ENCODE results near the gene HSP90AB1. TPM values are rescaled to one million over a fixed set of nuclear protein-coding genes. Genes with fewer than 3 reads are reported as not detected.
A peak's percentile ranks its signal among the peaks of the same experiment; 100 is the strongest.
"Not testable (repeated sequence)": the region's sequence is repeated elsewhere in the genome, so short reads cannot be mapped to it uniquely, and the experiment has no call there.

HSP90AB1 gene
- total RNA-seq, 4 donors from 2014 or later, result 105 to 371 (median 242) TPM

- DNase-seq, result no peak
- Histone ChIP-seq H3K9me3 (no peaks in the 10 kb centered on the region), H3K4me3 (no peak overlapping the region), H3K27me3 (peaks cover 4% of the 10 kb centered on the region), H3K27ac (peak overlapping the region in 3 of 4 donors; percentile 85 to 94 (median 86)), H3K4me1 (peaks cover 22 to 57% (median 35%) of the 10 kb centered on the region in 4 donors), H3K36me3 (no peaks in the 10 kb centered on the region)
- TF ChIP-seq POLR2A (IDR thresholded peaks at IDR 0.05), result no peak
- no peak for TF ChIP-seq POLR2AphosphoS5 (IDR thresholded peaks at IDR 0.05)
- intact Hi-C loops (cut with DNase I; ENCODE audit: low total_unique reads) (no loop called here), in situ Hi-C loops (cut with MboI; ENCODE audit: low pct_ligation_motif_present in 1 of 4, low pct_unique_long_range_greater_than_20kb in 1 of 4, low sequenced_read_pairs in 3 of 4) (no loop called here)
- WGBS, 2 donors (ENCODE audit: low coverage in 1 of 2), result 89% methylated on average over 7 of the region's 7 CpGs; no CpG with 5 or more reads in 1 of the 2 donors
Observed at GRCh38 chr6:44228433-44228832, 18.5 kb upstream of the HSP90AB1 start.

GRCh38 chr6:44228836-44229235, 18.1 kb upstream of the HSP90AB1 start:
- Histone ChIP-seq H3K4me1 (peaks cover 22 to 57% (median 36%) of the 10 kb centered on the region in 4 donors), H3K9me3 (no peaks in the 10 kb centered on the region), H3K27ac (peak overlapping the region in 3 of 4 donors; percentile 85 to 94 (median 86)), H3K27me3 (no peaks in the 10 kb centered on the region), H3K4me3 (no peak overlapping the region), H3K36me3 (no peaks in the 10 kb centered on the region)
- TF ChIP-seq POLR2A (IDR thresholded peaks at IDR 0.05) (no peak), CTCF (IDR thresholded peaks at IDR 0.05) (no peak), POLR2AphosphoS5 (IDR thresholded peaks at IDR 0.05) (no peak), EP300 (IDR thresholded peaks at IDR 0.05; ENCODE audit: low read depth) (no peak)
- WGBS, 2 donors (ENCODE audit: low coverage in 1 of 2), result 78% methylated on average over 5 of the region's 5 CpGs; no CpG with 5 or more reads in 1 of the 2 donors
- in situ Hi-C loops (cut with MboI; ENCODE audit: low pct_ligation_motif_present in 1 of 4, low pct_unique_long_range_greater_than_20kb in 1 of 4, low sequenced_read_pairs in 3 of 4), result no loop called here
- intact Hi-C loops (cut with DNase I; ENCODE audit: low total_unique reads), result no loop called here
- DNase-seq, result no peak

GRCh38 chr6:44229376-44230033, 17.4 kb upstream of the HSP90AB1 start:
- no peaks in the 10 kb centered on the region for H3K27me3 ChIP-seq
- no peaks in the 10 kb centered on the region for H3K36me3 ChIP-seq
- no peak for TF ChIP-seq EP300 (IDR thresholded peaks at IDR 0.05; ENCODE audit: low read depth)
- H3K4me3 ChIP-seq, result no peak overlapping the region
- DNase-seq, result no peak
- no peaks in the 10 kb centered on the region for H3K9me3 ChIP-seq
- peak overlapping the region in 1 of 4 donors; percentile 94 for H3K27ac ChIP-seq
- WGBS, 2 donors (ENCODE audit: low coverage in 1 of 2), result 86% methylated on average over 11 of the region's 11 CpGs; no CpG with 5 or more reads in 1 of the 2 donors
- intact Hi-C loops (cut with DNase I; ENCODE audit: low total_unique reads) (no loop called here), in situ Hi-C loops (cut with MboI; ENCODE audit: low pct_ligation_motif_present in 1 of 4, low pct_unique_long_range_greater_than_20kb in 1 of 4, low sequenced_read_pairs in 3 of 4) (loop anchor here in 2 of 4 donors (10.0 kb wide), 2 partner anchors 55 to 65 kb away; no protein-coding TSS in a partner anchor)
- peaks cover 22 to 57% (median 33%) of the 10 kb centered on the region in 4 donors for H3K4me1 ChIP-seq

GRCh38 chr6:44230034-44230675, 16.7 kb upstream of the HSP90AB1 start:
- DNase-seq, result no peak
- H3K27me3 ChIP-seq, result no peaks in the 10 kb centered on the region
- no peaks in the 10 kb centered on the region for H3K36me3 ChIP-seq
- intact Hi-C loops (cut with DNase I; ENCODE audit: low total_unique reads) (no loop called here), in situ Hi-C loops (cut with MboI; ENCODE audit: low pct_ligation_motif_present in 1 of 4, low pct_unique_long_range_greater_than_20kb in 1 of 4, low sequenced_read_pairs in 3 of 4) (loop anchor here in 2 of 4 donors (10.0 kb wide), 2 partner anchors 55 to 65 kb away; no protein-coding TSS in a partner anchor)
- H3K27ac ChIP-seq, result peak overlapping the region in 1 of 4 donors; percentile 94
- no peaks in the 10 kb centered on the region for H3K9me3 ChIP-seq
- TF ChIP-seq EP300 (IDR thresholded peaks at IDR 0.05; ENCODE audit: low read depth) (no peak), CTCF (IDR thresholded peaks at IDR 0.05) (no peak), POLR2A (IDR thresholded peaks at IDR 0.05) (no peak), POLR2AphosphoS5 (IDR thresholded peaks at IDR 0.05) (no peak)
- no peak overlapping the region for H3K4me3 ChIP-seq
- H3K4me1 ChIP-seq, result peaks cover 26 to 57% (median 34%) of the 10 kb centered on the region in 4 donors
- 89% methylated on average over 8 of the region's 10 CpGs; no CpG with 5 or more reads in 1 of the 2 donors for WGBS, 2 donors (ENCODE audit: low coverage in 1 of 2)

DNA sequence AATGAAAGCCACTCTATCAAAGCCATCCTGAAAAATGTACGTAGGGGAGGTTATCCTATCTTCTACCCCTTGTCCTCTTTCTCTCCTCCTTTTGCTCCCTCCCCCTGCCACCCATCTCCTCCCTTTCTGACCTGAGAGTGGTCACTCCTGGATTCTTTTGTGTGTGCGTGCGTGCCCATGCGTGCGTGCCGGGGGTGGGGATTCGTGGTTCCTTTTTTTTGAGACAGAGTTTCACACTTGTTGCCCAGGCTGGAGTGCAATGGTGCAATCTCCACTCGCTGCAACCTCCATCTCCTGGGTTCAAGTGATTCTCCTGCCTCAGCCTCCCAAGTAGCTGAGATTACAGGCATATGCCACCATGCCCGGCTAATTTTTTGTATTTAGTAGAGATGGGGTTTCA, 15.5 kb upstream of the HSP90AB1 start:
- in situ Hi-C loops (cut with MboI; ENCODE audit: low pct_ligation_motif_present in 1 of 4, low pct_unique_long_range_greater_than_20kb in 1 of 4, low sequenced_read_pairs in 3 of 4), result loop anchor here in 2 of 4 donors (10.0 kb wide), 2 partner anchors 57 to 67 kb away; no protein-coding TSS in a partner anchor
- H3K4me3 ChIP-seq; H3K27me3 ChIP-seq; DNase-seq; intact Hi-C loops (cut with DNase I; ENCODE audit: low total_unique reads); H3K36me3 ChIP-seq; H3K9me3 ChIP-seq: not testable (repeated sequence)
- 77% methylated on average over 9 of the region's 9 CpGs; no CpG with 5 or more reads in 1 of the 2 donors for WGBS, 2 donors (ENCODE audit: low coverage in 1 of 2)
- peaks cover 27 to 56% (median 36%) of the 10 kb centered on the region in 4 donors for H3K4me1 ChIP-seq
- H3K27ac ChIP-seq, result peak overlapping the region in 3 of 4 donors; percentile 30 to 94 (median 94)
